K562 (cell line): ENCODE measurements around the gene SERPINE1. TPM values are rescaled to one million over a fixed set of nuclear protein-coding genes. Genes with fewer than 3 reads are reported as not detected.

Experiments
- ARNT ChIP-seq, 2 experiments: fragments of 450-650 bp; IDR thresholded peaks; 2 replicates each; pipeline ENCODE4 v1.6.1; 2016; ENCODE audit warnings: mild to moderate bottlenecking in 1 of 2
- C11orf30 ChIP-seq: fragments of 450-650 bp; IDR thresholded peaks from 2 replicates; pipeline ENCODE4 v1.6.1; 2016; ENCODE audit warnings: low read depth, mild to moderate bottlenecking
- CTBP1 ChIP-seq: fragments of 450-650 bp; IDR thresholded peaks from 2 replicates; pipeline ENCODE4 v1.6.1; 2016; ENCODE audit warnings: borderline replicate concordance
- CXXC5 ChIP-seq: fragments of 250-450 bp; sonication (Bioruptor Pico); IDR thresholded peaks from 2 replicates; pipeline ENCODE4 v1.8.0; 2022; ENCODE audit warnings: inconsistent platforms, mild to moderate bottlenecking, moderate library complexity
- KAT2B ChIP-seq: IDR thresholded peaks from one replicate; pipeline ENCODE4 v1.6.1; 2012; ENCODE audit warnings: low read depth, mild to moderate bottlenecking, control low read depth, inconsistent platforms, low read length, moderate library complexity
- MXI1 ChIP-seq: IDR thresholded peaks from 2 replicates; pipeline ENCODE4 v1.6.1; 2011; ENCODE audit warnings: low read depth, mild to moderate bottlenecking, improper control_type of control experiment, low read length
- NFXL1 ChIP-seq: fragments of 450-650 bp; formaldehyde crosslinking; IDR thresholded peaks from 2 replicates; pipeline ENCODE4 v1.4.0; 2021; ENCODE audit warnings: mild to moderate bottlenecking
- NR2C1 ChIP-seq, 2 experiments: fragments of 450-650 bp; IDR thresholded peaks; 2 replicates each; pipeline ENCODE4 v1.6.1; 2017; ENCODE audit warnings: mild to moderate bottlenecking in 2 of 2, antibody characterized with exemption in 1 of 2, inconsistent platforms in 1 of 2, missing compliant biosample characterization in 1 of 2, missing genetic modification characterization in 1 of 2
- NUFIP1 ChIP-seq: fragments of 450-650 bp; IDR thresholded peaks from 2 replicates; pipeline ENCODE4 v1.6.1; 2018; ENCODE audit not compliant: partially characterized antibody
- PHB2 ChIP-seq: fragments of 450-650 bp; IDR thresholded peaks from 2 replicates; pipeline ENCODE4 v1.6.1; 2017; ENCODE audit warnings: low read depth
- RHOXF2B ChIP-seq: fragments of 250-450 bp; sonication (Bioruptor Pico); conservative IDR thresholded peaks from 2 replicates; pipeline ENCODE4 v1.5.1; 2021
- SRF ChIP-seq, 2 experiments: fragments of 250-450, 450-650 bp in 1 of 2; sonication (Bioruptor Pico) in 1 of 2; sonication (generic) in 1 of 2; formaldehyde crosslinking; IDR thresholded peaks; 2 replicates each; pipeline versions ENCODE4 v1.5.0 to v1.5.1; 2020 to 2022; ENCODE audit warnings: mild to moderate bottlenecking in 1 of 2, missing genetic modification reagents in 1 of 2
- TAF7 ChIP-seq: fragments of 450-650 bp; IDR thresholded peaks from 2 replicates; pipeline ENCODE4 v1.6.1; 2016; ENCODE audit warnings: missing genetic modification characterization, missing compliant biosample characterization
- TBP ChIP-seq: optimal IDR thresholded peaks from 2 replicates; pipeline ENCODE3; 2011; ENCODE audit warnings: low read depth, low read length, improper control_type of control experiment
- ZNF224 ChIP-seq: sonication (generic); formaldehyde crosslinking; IDR thresholded peaks from 2 replicates; pipeline ENCODE4 v1.8.0; 2022; ENCODE audit warnings: mild to moderate bottlenecking, missing genetic modification reagents
- ZNF311 ChIP-seq: fragments of 250-450 bp; sonication (Bioruptor Pico); IDR thresholded peaks from 2 replicates; pipeline ENCODE4 v1.4.0; 2020; ENCODE audit warnings: mild to moderate bottlenecking, moderate library complexity
- ZNF347 ChIP-seq: fragments of 450-650 bp; formaldehyde crosslinking; IDR thresholded peaks from 2 replicates; pipeline ENCODE4 v1.4.0; 2020; ENCODE audit warnings: low read depth, mild to moderate bottlenecking, moderate library complexity
- ZNF644 ChIP-seq: fragments of 200-800 bp; sonication (Bioruptor generic); IDR thresholded peaks from 2 replicates; pipeline ENCODE4 v1.6.1; 2016; ENCODE audit warnings: low read depth, missing genetic modification characterization, missing compliant biosample characterization
- polyA plus RNA-seq, 8 experiments: library from polyadenylated mRNA; depleted of rRNA in 4 of 8; stranded (reverse) in 5 of 8; unstranded in 3 of 8; fragments of >200 nt; fragmentation: Nextera tagmentation in 2 of 8; fragmentation: Illumina TruSeq in 1 of 8; extraction: Ambion mirVana in 2 of 8; extraction: Trizol in 1 of 8; gene quantifications; 2 replicates each; pipeline versions ENCODE4 v1.2.1 to v1.2.3, GENCODE V29; 2011 to 2014; ENCODE audit warnings: inconsistent platforms in 1 of 8, missing spikeins in 1 of 8
- total RNA-seq, 7 experiments: library from RNA; depleted of rRNA in 6 of 7; stranded (reverse); fragments of >200 nt in 6 of 7; fragmentation: Illumina TruSeq in 2 of 7; extraction: Trizol in 2 of 7; gene quantifications; 2 replicates each; pipeline versions ENCODE4 v1.2.1 to v1.2.3, GENCODE V29; 2011 to 2021; ENCODE audit warnings: low replicate concordance in 1 of 7
- TF ChIP-seq, protein P1 (sequence below): fragments of 450-650 bp; IDR thresholded peaks from 2 replicates; pipeline ENCODE4 v1.6.1; 2018; ENCODE audit not compliant: partially characterized antibody
- TF ChIP-seq, protein P2 (sequence below): fragments of 450-650 bp; IDR thresholded peaks from 2 replicates; pipeline ENCODE4 v1.6.1; 2016; ENCODE audit warnings: antibody characterized with exemption
- TF ChIP-seq, protein P3 (sequence below): fragments of 450-650 bp; IDR thresholded peaks from 2 replicates; pipeline ENCODE4 v1.6.1; 2017; ENCODE audit warnings: antibody characterized with exemption
- TF ChIP-seq, protein P4 (sequence below): fragments of 450-650 bp; IDR thresholded peaks from 2 replicates; pipeline ENCODE4 v1.6.1; 2016

SERPINE1 gene
- total and polyA plus RNA-seq, 9 of the 15 experiments (the other 6 are each of a cell fraction or from before 2014, with no cell fraction given), result 0.22 to 4.8 (median 0.91) TPM

- TF ChIP-seq, protein P1, sequence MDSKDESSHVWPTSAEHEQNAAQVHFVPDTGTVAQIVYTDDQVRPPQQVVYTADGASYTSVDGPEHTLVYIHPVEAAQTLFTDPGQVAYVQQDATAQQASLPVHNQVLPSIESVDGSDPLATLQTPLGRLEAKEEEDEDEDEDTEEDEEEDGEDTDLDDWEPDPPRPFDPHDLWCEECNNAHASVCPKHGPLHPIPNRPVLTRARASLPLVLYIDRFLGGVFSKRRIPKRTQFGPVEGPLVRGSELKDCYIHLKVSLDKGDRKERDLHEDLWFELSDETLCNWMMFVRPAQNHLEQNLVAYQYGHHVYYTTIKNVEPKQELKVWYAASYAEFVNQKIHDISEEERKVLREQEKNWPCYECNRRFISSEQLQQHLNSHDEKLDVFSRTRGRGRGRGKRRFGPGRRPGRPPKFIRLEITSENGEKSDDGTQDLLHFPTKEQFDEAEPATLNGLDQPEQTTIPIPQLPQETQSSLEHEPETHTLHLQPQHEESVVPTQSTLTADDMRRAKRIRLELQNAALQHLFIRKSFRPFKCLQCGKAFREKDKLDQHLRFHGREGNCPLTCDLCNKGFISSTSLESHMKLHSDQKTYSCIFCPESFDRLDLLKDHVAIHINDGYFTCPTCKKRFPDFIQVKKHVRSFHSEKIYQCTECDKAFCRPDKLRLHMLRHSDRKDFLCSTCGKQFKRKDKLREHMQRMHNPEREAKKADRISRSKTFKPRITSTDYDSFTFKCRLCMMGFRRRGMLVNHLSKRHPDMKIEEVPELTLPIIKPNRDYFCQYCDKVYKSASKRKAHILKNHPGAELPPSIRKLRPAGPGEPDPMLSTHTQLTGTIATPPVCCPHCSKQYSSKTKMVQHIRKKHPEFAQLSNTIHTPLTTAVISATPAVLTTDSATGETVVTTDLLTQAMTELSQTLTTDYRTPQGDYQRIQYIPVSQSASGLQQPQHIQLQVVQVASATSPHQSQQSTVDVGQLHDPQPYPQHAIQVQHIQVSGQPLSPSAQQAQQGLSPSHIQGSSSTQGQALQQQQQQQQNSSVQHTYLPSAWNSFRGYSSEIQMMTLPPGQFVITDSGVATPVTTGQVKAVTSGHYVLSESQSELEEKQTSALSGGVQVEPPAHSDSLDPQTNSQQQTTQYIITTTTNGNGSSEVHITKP, result no peak
- TF ChIP-seq TBP (no peak), MXI1 (no peak), ZNF644 (tag) (no peak), CTBP1 (peak; percentile 70), RHOXF2B (no peak), TAF7 (tag) (no peak), SRF (CRISPR knock-in tag; IDR thresholded peaks at IDR 0.05) (no peak), NR2C1 (IDR thresholded peaks at IDR 0.05) (no peak), NR2C1 (tag; IDR thresholded peaks at IDR 0.05) (0 out of 2 replicates have a peak, but pooled peaks have one; percentile 33), KAT2B (no peak), ZNF311 (CRISPR knock-in tag) (no peak), ZNF347 (CRISPR knock-in tag) (no peak), C11orf30 (peak; percentile 35; the same call in 1 of the 2 replicates), ZNF224 (CRISPR knock-in tag) (no peak), NFXL1 (CRISPR knock-in tag) (no peak), ARNT (IDR thresholded peaks at IDR 0.05) (peak; percentile 43 to 64; a peak in 2 of 4 replicates), PHB2 (no peak), CXXC5 (CRISPR knock-in tag) (peak; percentile 81), NUFIP1 (no peak)
- TF ChIP-seq, protein P2, sequence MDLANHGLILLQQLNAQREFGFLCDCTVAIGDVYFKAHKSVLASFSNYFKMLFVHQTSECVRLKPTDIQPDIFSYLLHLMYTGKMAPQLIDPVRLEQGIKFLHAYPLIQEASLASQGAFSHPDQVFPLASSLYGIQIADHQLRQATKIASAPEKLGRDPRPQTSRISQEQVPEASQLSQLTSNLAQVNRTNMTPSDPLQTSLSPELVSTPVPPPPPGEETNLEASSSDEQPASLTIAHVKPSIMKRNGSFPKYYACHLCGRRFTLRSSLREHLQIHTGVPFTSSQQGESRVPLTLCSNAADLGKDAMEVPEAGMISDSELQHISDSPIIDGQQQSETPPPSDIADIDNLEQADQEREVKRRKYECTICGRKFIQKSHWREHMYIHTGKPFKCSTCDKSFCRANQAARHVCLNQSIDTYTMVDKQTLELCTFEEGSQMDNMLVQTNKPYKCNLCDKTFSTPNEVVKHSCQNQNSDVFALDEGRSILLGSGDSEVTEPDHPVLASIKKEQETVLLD, result peak; percentile 76; the same call in 1 of the 2 replicates
- TF ChIP-seq, protein P3, sequence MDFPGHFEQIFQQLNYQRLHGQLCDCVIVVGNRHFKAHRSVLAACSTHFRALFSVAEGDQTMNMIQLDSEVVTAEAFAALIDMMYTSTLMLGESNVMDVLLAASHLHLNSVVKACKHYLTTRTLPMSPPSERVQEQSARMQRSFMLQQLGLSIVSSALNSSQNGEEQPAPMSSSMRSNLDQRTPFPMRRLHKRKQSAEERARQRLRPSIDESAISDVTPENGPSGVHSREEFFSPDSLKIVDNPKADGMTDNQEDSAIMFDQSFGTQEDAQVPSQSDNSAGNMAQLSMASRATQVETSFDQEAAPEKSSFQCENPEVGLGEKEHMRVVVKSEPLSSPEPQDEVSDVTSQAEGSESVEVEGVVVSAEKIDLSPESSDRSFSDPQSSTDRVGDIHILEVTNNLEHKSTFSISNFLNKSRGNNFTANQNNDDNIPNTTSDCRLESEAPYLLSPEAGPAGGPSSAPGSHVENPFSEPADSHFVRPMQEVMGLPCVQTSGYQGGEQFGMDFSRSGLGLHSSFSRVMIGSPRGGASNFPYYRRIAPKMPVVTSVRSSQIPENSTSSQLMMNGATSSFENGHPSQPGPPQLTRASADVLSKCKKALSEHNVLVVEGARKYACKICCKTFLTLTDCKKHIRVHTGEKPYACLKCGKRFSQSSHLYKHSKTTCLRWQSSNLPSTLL, result no peak
- TF ChIP-seq, protein P4, sequence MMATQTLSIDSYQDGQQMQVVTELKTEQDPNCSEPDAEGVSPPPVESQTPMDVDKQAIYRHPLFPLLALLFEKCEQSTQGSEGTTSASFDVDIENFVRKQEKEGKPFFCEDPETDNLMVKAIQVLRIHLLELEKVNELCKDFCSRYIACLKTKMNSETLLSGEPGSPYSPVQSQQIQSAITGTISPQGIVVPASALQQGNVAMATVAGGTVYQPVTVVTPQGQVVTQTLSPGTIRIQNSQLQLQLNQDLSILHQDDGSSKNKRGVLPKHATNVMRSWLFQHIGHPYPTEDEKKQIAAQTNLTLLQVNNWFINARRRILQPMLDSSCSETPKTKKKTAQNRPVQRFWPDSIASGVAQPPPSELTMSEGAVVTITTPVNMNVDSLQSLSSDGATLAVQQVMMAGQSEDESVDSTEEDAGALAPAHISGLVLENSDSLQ, result no peak
These were observed 32.0 kb upstream of the SERPINE1 start (continued) for GRCh38 chr7:101094791-101095375.
